ENCODE measurements around the gene LRRC75B. TPM values are rescaled to one million over a fixed set of nuclear protein-coding genes. Genes with fewer than 3 reads are reported as not detected.
"Not testable (repeated sequence)": the region's sequence is repeated elsewhere in the genome, so short reads cannot be mapped to it uniquely, and the experiment has no call there.

The LRRC75B gene
- total and polyA plus RNA-seq, 2 of the 8 experiments (the other 6 are each of a cell fraction or from before 2014, with no cell fraction given): 12.2 to 26.6 TPM

DNA sequence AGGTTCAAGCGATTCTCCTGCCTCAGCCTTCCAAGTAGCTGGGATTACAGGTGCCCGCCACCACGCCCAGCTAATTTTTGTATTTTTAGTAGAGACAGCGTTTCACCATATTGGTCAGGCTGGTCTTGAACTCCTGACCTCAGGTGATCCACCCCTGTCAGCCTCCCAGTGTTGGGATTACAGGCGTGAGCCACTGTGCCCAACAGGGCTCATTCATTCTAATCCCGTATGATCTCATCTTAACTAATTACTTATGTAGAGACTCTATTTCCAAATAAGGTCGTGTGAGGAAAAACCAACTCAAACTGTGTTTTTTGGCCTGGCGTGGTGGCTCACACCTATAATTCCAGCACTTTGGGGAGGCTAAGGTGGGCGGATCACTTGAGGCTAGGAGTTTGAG is 4.2 kb upstream of the LRRC75B start:
- CTCF ChIA-PET (ENCODE audit: partially characterized antibody); DNase-seq (ENCODE audit: low read depth in 1 of 2, low spot score in 2 of 2): not testable (repeated sequence)
- 0 out of 2 replicates have a peak, but pooled peaks have one; percentile 42 for TF ChIP-seq SRF (IDR thresholded peaks at IDR 0.05; ENCODE audit: low read depth, low read length)

More for the DNA sequence above, 4.2 kb upstream of the LRRC75B start:
- not testable (repeated sequence) for H3K27ac ChIP-seq (ENCODE audit: low read depth, low read length); H3K9ac ChIP-seq (replicated peaks in 1 of 4; ENCODE audit: extremely low read depth in 1 of 4, low read depth in 3 of 4, low read length in 3 of 4); H3K14ac ChIP-seq (ENCODE audit: insufficient read length); H2BK5ac ChIP-seq (ENCODE audit: low read depth, low read length); H2AFZ ChIP-seq (ENCODE audit: low read length); H4K5ac ChIP-seq (ENCODE audit: insufficient read length, low read depth, low read length); H4K8ac ChIP-seq (ENCODE audit: extremely low read depth, insufficient read depth, low read length); H3K27me3 ChIP-seq (replicated peaks in 1 of 4; ENCODE audit: control insufficient read depth in 3 of 4, extremely low read depth in 1 of 4, insufficient read depth in 3 of 4, low read length in 3 of 4); FAIRE-seq; H3K4ac ChIP-seq (replicated peaks; ENCODE audit: insufficient read length, low read depth, low read length); H2BK20ac ChIP-seq (ENCODE audit: low read length); H3K9me3 ChIP-seq (ENCODE audit: insufficient read depth in 2 of 2, low read depth in 1 of 2, low read length in 1 of 2); H3K23me2 ChIP-seq (ENCODE audit: low read depth, low read length); H2BK12ac ChIP-seq (ENCODE audit: low read depth, low read length); H3K23ac ChIP-seq (ENCODE audit: insufficient read length); H2BK120ac ChIP-seq (replicated peaks; ENCODE audit: low read depth, low read length); H2BK15ac ChIP-seq (ENCODE audit: low read length); H3K4me3 ChIP-seq (ENCODE audit: extremely low read depth in 1 of 4, insufficient read depth in 2 of 4, low read depth in 3 of 4, low read length in 4 of 4); H4K20me1 ChIP-seq (replicated peaks in 1 of 2; ENCODE audit: control insufficient read depth in 1 of 2, insufficient read depth in 2 of 2, low read length in 2 of 2); H3K56ac ChIP-seq (replicated peaks; ENCODE audit: insufficient read length, low read depth, low read length); H2AK5ac ChIP-seq (ENCODE audit: low read depth, low read length); H3K79me2 ChIP-seq (ENCODE audit: control insufficient read depth in 1 of 2, insufficient read depth in 2 of 2, low read length in 2 of 2); H4K91ac ChIP-seq (replicated peaks; ENCODE audit: insufficient read length, low read length); H3K4me2 ChIP-seq (ENCODE audit: insufficient read depth in 1 of 2, low read depth in 2 of 2, low read length in 2 of 2); H3K79me1 ChIP-seq (ENCODE audit: low read depth, low read length); H3K36me3 ChIP-seq (ENCODE audit: control insufficient read depth in 2 of 4, insufficient read depth in 4 of 4, low read length in 3 of 4); H3K18ac ChIP-seq (ENCODE audit: extremely low read depth, low read length)
- WGBS, 2 experiments (ENCODE audit: extremely low coverage in 1 of 2, insufficient coverage in 1 of 2, insufficient read length in 1 of 2, insufficient replicate concordance in 2 of 2, low coverage in 1 of 2, low lambda C conversion rate in 2 of 2, missing lambda C conversion rate in 1 of 2): 87% methylated on average over 9 of the region's 9 CpGs; no CpG with 5 or more reads in 1 of the 2 experiments
- H3K4me1 ChIP-seq (replicated peaks in 1 of 4; ENCODE audit: control insufficient read depth in 3 of 4, insufficient read depth in 4 of 4, low read length in 3 of 4): peaks cover 4 to 30% (median 16%) of the 10 kb centered on the region in 4 experiments
- POLR2A ChIA-PET (ENCODE audit: partially characterized antibody): interaction anchor here (0.7 to 1.7 kb wide), 2 partner anchors 9 to 13 kb away, joined by 3 to 6 read pairs; no protein-coding TSS in a partner anchor
